Amniotic epithelial cell (primary cell): ENCODE data around the gene AATK.

Experiments used
- DNase-seq: peaks from one replicate; pipeline ENCODE4 v3.0.0-alpha.2; 2010; ENCODE audit warnings: low read depth

Gene AATK

DNA sequence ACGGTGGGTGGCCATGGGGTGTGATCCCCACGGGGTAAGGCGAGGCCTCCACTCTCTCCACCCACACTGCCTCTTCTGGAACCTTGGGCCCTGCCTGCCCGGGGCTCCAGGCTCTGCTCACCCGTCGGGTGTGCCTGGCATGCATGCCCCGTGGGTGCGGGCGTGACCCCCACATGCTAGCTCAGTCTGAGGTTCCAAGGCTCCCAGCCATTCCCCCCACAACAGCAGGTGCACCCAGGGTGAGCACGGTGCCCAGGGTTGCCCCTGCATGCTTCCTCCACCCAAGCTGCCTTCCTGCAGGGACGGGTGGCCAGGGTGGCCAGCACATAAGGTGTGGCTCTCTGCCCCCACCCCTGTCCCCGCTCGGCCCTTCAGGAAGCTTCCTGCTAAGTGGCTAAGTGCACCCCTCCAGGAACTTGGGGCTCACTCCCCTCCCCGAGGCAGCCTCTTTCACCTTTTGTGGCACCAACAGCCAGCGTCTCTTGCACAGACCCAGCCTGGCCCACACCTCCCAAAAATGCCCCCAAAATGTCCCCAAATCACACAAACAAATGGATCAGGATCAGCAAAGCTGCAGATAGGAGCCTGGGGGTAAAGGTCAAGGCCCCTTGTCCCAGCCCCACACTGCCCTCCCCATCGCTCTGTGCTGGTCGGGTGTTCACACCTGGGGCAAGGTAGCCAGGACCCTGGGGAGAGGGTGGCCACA, 22.2 kb downstream of the AATK start:
- no peak for DNase-seq

GRCh38 chr17:81143200-81143527, 22.9 kb downstream of the AATK start:
- DNase-seq = no peak

- peak; percentile 68 for DNase-seq
These were observed 23.5 kb downstream of the AATK start for GRCh38 chr17:81142301-81143199.

DNA sequence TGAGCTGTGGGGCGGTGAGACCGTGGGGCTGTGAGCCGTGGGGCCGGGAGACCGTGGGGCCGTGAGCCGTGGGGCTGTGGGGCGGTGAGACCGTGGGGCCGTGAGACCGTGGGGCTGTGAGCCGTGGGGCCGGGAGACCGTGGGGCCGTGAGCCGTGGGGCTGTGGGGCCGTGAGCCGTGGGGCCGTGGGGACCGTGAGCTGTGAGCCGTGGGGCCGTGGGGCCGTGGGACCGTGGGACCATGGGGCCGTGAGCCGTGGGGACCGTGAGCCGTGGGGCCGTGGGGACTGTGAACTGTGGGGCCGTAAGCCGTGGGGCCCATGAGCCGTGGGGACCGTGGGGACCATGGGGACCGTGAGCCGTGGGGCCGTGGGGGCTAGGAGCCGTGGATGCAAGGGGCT, 25.3 kb downstream of the AATK start:
- DNase-seq = no peak

DNA sequence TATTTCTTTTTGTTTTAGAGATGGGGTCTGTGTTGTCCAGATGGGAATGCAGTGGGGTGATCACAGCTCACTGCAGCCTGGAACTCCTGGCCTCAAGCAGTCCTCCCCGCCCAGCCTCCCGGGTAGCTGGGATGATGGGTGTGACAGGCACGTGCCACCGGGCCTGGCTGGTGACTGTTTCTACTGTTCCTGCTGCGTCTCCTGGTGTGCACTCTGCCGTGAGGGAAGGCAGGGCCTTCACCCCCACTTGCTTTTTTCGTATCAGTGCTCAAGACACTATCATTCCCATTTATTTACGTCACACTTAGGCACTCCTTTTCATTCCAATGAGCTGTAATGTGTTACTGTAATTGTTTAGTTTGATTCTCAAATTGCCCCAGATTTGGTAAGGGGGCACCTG, 26.0 kb downstream of the AATK start:
- no peak for DNase-seq

- no peak for DNase-seq
These were observed 26.6 kb downstream of the AATK start for GRCh38 chr17:81139428-81139827.

DNA sequence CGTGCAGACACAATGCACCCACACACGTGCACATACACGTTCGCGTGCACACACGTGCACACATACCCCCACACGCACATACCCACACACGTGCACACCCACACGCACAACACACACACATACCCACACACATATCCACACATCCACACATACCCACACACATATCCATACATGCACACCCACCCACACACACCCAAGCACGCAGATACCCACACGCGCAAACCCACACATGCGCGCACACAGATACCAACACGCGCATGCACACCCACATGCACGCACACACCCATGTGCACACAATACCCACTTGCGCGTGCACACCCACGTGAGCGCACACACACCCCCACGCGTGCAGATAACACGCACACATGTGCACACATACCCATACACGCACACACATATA, 27.5 kb downstream of the AATK start:
- no peak for DNase-seq

DNA sequence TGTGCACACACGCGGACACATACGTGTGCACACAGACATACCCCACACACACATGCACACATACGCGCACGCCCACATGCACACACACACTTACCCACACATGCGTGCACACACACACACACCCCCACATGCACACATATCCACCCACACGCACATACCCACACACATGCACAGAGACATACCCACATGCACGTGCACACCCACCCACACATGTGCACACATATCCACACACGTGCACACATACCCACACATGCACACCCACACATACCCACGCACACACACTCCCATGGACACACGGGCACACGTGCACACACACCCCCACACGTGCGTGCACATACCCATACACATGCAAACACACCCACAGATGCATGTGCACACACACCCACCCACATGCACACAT, 27.9 kb downstream of the AATK start:
- DNase-seq = no peak

- DNase-seq = no peak
These were observed 28.8 kb downstream of the AATK start for GRCh38 chr17:81137248-81137647.

DNA sequence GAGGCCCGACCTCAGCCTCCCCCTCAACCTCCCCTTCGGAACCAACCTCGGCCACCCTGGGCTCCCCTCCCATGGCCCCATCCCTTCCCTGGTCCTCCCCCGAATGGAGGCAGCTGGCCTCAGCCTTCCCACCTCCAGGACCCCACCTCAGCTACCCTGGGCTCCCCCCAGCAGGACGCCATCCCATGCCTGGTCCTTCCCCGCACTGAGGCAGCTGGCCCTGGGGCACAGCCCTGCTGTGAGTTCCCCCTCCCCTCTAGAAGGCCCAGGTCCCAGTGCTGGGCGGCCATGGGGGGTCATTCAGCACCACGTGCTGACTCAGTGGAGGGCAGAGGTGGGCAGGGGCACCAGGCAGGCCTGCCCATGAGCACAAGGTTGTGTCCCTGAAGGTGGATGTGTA, 29.7 kb downstream of the AATK start:
- DNase-seq = no peak

- no peak for DNase-seq
These were observed 30.3 kb downstream of the AATK start for GRCh38 chr17:81135505-81136278.

GRCh38 chr17:81134064-81134781, 31.8 kb downstream of the AATK start:
- no peak for DNase-seq

DNA sequence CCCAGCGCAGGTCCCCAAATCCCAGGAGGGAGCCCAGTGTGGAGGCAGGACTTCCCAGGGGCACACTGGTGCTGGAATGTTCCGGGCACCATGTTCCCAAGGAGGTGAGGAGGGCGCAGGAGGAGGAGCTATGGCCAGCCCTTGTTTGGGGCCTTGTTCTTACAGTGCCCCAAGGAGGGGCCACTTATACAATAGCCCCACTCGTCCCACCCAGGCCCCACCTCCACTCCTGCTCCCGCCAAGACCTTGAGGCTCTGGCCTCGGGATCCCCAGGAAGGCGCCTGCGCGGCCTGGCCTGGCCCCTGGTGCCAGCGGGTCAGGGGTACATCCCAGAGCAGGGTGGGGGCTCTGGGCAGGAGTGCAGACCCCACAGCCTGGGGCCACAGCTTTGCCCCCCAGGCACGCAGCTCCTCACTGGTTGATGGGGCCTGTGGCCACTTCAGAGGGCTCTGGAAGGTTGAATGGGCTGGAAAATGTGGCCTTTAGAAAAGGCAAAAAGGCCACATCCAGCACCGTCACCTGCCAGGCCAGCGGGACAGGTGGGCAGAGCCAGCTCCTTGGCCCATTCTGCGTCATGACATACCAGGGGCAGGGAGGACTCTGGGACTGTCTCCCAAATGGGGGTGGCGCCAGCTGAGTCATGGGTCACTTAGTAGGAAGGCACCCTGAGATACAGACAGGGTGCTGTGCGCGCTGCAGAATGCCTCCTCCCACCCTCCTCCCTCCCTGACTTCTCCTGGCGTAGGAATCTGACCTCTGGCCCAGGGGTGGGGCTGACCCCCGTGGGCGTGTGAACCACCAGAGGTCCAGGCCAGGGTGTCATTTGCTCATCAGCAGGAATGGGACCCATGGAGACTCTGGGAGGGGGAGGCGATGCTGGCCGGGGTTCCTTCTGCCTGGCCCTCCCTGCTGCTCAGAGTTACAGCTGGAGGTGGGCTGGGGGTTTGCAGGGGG, 33.0 kb downstream of the AATK start:
- no peak for DNase-seq

- DNase-seq = no peak
These were observed 33.9 kb downstream of the AATK start for GRCh38 chr17:81132197-81132540.

GRCh38 chr17:81131486-81132196, 34.4 kb downstream of the AATK start:
- no peak for DNase-seq

DNA sequence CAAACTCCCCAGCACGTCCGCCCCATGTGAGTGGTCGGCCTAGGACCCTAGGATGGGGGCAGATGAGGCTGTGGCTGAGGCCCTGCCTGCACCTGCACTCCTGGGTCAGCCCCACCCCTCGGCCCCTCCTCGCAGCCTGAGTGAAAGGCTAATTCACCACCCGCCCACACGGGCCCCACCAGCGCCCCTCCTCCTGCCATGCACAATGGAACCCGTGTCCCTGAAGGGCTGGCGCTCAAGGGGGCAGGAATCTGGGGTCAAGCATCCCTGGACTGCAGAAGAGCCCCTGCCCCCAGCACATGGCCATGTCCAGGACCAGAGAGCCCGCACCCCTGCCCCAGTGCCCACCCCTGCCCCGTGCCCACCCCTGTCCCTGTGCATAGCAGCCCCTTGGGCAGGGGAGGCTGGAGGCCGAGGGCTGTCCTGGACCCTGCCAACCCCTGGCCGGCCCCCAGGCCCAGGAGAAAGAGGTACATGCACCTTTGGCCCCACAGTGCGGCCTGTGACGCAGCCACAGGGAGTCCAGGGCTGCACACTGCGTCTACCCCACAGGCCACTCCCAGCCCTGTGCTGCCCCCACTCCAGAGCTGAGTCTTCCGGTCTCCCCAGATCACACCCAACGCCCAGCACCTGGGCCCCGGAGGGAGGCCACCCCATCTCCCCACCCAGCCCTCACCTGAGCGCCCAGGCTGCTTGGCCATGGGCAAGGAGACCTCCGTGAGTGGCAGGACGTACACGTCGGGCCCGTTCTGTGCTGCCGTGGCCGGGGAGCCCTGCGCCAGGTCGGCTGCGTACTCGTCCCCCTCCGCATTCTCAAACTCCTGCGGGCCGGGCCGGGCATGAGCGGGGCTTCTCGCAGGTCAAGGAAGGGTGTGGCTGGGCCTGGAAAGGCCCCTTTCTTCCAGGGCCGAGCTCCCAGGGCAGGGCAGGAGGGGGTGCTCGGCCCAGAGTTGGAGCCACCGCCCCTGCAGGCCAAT, 35.3 kb downstream of the AATK start:
- DNase-seq = no peak

- no peak for DNase-seq
These were observed 36.2 kb downstream of the AATK start for GRCh38 chr17:81129711-81130367.

DNA sequence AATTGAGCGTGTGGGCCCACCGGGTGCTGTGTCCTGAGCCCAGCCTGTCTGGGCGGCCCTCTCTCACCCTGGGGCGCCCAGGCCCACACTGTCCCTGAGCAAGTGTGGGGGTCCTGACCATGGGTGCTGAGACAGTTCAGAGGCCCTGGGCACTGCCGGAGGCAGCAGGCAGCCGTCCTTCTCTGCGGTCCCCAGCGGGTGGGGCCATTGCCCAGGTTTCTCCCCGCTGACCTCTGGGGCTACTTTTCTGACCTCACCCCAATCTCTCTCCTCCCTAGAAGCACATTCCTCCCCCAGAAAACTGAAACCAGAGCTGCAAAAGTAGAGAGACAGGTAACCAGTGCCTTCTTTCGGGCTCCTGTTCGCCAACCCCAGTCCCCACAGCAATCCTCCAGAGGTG, 36.7 kb downstream of the AATK start:
- DNase-seq = no peak

DNA sequence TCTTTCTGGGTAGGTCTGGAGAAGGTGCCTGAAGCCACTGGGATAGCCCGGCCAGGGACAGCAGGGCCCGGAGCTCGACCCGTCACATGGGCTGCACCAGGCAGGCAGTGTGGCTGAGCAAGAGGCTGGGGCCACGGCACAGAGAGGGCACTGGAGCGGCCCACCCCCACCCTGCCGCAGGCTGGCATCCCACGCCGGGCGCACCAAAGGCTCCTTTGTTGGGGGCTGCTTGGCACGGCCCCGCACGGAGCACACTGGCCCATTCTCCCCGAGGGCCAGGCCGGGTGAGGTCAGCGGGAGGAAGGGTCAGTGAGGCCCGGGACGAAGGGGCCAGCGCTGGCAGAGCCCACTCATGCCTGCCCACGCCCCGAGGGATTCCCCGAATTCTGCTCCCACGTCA, 37.2 kb downstream of the AATK start:
- no peak for DNase-seq
